ENCODE measurements around the gene DTNB.
A peak's percentile ranks its signal among the peaks of the same experiment; 100 is the strongest.
"Not testable (repeated sequence)": the region's sequence is repeated elsewhere in the genome, so short reads cannot be mapped to it uniquely, and the experiment has no call there.

Gene DTNB

GRCh38 chr2:25585189-25585588, 88.2 kb downstream of the DTNB start:
- DNase-seq, result no peak

GRCh38 chr2:25582077-25582830, 91.1 kb downstream of the DTNB start:
- no peak for DNase-seq

DNA sequence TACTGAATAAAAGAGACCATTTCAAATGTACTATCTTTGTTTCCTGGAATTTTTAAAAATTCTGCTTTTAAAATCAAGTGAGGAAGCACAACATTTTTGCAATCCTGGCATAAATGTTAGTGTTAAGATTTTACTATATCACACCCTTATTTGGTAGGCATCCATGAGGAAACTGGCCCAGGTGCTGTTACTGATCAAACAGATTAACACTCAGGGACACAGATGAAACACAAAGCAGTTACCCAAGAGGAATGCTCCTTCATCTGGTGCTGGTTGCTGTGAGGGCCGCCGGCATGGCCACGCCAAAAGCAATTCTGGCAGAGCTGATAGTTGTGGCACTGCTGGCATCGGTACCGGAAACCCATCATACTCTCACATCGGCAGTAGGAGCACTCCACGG, 96.8 kb downstream of the DTNB start:
- DNase-seq, result no peak

GRCh38 chr2:25572638-25573037, 100.7 kb downstream of the DTNB start:
- DNase-seq, result no peak

- DNase-seq, result no peak
These were observed 103.1 kb downstream of the DTNB start for GRCh38 chr2:25570161-25570845.

- DNase-seq, result peak in 1 of 2 experiments; percentile 46
These were observed 106.0 kb downstream of the DTNB start for GRCh38 chr2:25567406-25567805.

DNA sequence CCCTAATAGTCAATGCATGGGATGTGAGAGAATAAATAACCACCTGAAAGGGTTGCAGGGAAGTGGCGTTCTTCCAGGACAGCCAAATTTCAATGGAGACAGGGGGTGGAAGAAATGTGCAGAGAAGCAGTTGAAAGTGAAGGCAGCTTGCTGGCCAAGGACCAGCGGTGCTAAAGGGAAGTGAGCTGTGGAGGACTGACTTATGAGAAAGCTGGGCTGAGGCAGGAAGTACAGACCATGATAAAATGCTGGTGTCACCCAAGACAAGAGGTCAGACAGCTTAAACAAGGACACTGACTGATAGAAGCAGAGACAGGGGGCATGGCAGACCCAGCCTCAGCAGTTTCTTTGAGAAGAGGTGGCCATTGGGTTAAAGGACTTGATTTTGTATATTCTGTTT, 106.7 kb downstream of the DTNB start:
- DNase-seq, result no peak

GRCh38 chr2:25566094-25566493, 107.3 kb downstream of the DTNB start:
- no peak for DNase-seq

DNA sequence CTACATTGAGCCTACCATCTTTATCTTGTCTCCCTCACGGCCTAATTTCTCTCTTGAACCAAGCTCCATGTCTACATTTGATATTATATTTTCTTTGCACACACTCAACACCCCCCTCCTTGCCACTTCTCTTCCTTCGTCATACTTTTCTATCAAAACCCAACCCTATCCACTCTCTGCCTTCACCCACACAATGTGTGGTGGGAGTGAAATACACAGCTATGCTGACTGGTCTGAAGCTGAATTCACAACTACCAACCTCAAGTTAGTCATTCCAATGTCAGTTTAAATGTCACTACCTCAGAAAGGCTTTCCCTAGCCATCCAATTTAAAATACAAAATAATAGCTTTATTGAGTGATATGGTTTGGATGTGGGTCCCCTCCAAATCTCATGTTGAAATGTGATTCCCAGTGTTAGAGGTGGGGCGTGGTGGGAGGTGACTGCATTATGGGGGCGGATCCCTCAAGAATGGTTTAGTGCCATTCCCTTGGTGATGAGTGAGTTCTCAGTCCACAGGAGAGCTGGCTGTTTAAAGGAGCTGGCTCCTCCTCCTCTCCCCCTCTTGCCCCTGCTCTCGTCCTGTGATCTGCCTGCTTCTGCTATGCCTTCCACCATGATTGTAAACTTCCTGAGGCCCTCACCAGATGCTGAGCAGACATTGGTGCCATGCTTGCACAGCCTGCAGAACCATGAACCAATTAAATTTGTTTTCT, 112.1 kb downstream of the DTNB start:
- DNase-seq, result no peak

DNA sequence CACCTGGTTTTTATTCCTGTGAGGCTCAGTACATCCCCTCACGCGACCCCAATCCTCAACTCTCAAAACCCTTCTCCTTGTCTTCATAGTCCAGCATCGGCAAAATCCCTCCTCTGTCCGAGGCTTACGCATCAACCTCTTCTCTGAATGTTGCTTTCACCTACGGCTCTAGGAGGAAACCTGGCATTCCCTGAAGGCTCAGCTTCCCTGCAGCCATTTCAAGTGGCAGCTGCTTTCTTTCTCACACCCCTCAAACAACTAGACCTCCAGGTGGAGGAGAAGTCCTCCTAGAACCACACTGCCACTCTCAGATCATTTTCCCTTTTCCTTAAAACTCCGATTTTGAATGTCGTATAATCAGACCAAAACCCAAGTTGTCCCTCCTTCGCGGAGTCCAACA, 114.2 kb downstream of the DTNB start:
- DNase-seq, result no peak

DNA sequence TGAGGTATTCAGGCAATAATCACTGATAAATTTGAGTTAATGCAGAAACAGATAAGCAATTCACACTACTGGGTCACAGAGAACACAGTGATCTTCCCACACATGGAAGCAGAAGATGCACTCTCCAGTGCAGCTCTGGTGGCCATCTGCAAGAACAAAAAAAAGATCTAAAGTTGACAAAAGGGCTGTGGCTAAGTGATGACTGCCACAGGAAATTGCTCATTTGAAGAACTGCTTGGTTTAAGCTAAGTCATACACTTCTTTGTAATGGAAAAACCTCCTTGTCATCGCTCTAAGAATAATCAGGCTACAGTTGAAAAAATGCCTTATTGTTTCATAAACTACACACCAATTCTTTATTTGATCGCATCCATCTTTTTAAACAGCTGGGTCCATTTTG, 115.1 kb downstream of the DTNB start:
- DNase-seq, result peak in 1 of 2 experiments; percentile 69

DNA sequence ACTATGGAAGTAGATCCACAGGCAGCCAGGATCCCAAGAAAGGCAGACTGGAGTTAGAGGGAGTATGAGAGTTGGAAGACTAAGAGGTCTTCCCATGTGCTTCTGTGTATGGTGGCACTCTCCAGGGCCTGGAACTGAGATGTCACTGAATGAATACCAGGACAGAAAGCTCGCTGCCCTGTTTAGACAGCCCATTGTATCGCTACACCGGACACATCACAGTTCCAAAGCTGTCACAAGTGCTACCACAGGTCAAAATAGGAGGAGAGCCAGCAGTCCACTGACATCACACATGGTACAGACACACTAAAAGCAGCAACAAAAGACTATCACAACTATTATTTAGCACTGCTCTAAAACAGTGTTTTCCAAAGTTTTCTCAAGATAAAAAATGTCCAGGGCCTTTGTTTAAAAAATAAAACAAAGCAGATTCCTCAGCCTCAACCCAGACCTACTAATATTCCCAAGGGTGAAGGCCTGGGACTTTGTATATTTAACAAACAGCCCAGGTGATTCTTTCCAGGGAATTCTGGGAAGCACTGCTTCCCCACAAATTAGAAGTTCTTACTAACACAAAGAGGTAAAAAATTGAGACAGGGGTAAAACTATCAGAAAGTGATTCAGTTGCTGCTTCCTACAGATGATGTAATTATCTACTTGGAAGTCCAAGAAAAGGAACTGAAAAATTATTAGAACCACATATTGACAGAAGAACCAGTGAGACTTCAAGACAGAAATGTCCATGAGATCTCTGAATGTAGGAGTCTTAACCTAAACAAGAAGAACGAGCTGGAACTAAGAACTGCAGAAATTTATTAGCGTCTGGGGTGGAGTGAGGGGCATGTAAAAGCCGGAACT, 116.0 kb downstream of the DTNB start:
- no peak for DNase-seq

DNA sequence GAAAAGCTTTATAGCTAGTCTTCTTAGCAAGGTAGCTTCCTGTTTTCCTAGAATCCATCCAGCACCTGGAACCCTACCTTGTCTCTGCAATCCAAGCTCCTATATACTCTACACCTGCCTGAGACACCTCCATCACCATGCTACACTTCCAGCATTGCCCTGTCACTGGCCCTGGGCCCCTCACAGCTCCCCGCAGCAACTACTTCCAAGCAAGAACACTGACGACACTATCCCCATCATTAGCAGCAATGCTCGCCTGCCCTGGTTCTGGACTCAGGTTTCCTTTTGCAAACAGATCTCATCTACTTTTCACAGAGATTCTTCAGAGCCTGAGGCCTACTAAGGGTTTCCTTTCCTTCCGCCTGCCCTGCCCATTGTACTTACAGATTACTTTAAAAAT, 121.1 kb downstream of the DTNB start:
- no peak for DNase-seq

GRCh38 chr2:25551316-25551715, 122.1 kb downstream of the DTNB start:
- DNase-seq, result no peak

GRCh38 chr2:25549571-25549970, 123.8 kb downstream of the DTNB start:
- not testable (repeated sequence) for DNase-seq

- DNase-seq, result no peak
These were observed 124.8 kb downstream of the DTNB start for GRCh38 chr2:25548601-25549000.

- no peak for DNase-seq
These were observed 126.5 kb downstream of the DTNB start for GRCh38 chr2:25546852-25547251.

DNA sequence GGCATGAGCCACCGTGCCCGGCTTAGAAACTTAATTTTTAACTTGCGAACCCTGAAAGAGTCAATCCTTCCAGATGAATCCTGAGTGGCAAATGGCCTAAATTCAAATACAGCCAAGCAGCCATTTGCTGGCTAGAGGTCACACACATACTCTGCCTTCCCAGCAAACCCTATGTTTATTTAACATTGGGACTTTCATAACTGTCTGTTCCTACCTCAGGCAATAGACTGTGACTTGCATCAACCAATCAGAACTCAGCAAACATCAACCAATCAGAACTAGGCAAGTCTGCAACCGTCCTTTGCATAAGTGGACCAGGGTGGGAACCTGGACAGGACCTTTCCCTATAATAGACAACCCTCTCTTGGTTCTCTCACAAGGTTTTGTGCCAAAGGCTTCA, 127.5 kb downstream of the DTNB start:
- DNase-seq, result no peak

DNA sequence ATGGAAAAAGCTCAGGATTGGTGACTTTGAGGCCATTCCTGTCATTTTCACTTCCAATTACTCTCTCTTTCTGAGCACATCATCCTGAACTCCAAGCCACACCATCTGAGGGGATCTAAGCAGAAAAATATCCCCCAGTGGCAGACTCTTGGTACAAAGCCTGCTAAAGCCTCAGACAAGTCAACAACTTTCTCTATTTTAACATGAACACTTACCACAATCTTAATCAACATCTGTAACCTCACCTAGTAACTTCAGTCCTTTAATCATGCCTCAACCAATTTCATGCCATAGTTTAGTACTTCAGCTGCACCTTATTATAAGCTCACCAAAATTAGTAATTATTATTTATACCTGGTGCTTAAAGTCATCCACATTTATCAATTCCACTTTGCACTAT, 128.9 kb downstream of the DTNB start:
- no peak for DNase-seq

- DNase-seq, result no peak
These were observed 129.4 kb downstream of the DTNB start for GRCh38 chr2:25543939-25544338.

DNA sequence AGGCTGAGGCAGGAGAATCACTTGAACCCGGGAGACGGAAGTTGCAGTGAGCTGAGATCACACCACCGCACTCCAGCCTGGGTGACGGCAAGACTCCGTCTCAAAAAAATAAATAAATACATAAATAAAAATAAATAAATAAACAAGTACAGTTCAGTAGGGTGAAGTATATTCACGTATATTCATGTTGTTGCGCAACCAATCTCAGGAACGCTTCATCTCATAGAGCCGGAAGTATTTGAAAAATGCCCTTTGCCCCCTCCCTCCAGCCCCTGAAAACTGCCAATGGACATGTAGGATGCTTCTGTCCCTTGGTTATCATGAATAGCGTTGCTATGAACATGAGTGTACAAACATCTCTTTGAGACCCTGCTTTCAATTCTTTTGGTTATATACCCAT, 132.0 kb downstream of the DTNB start:
- DNase-seq, result no peak

DNA sequence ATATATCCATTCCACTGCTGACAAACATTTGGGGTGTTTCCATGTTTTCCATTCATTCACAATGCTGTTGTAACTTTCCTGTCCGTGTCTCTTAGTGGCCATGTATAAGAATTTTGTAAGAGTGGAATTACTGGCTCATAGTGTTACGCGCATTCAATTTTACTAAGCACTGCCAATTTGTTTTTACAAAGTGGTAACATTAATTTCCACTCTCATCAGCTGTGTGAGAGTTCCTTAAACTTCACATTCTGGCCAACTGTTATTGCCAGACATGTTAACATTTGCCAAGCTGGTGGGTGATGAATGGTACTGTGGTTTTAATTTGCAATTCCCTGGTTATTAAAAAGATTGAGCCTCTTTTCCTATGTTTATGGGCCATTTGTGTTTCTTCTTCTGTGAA, 134.2 kb downstream of the DTNB start:
- DNase-seq, result no peak

DNA sequence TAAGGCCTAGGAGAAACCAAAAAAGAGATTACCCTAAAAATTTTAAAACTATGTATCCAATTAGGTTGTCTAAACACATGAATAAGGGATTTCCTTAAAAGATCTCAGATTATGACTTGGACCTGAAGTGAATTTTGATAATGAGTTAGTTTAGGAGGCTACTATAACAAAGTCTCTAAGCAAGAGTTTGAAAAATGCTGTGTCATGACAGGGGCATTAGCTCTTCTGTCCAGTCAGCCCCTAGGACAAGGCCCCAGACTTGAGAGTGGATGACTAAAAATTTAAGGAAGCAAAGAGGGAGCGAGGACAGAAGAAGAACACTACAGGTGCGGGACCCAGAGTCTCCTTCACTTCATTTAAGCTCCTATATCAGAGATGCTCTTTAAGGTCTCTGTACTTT, 135.9 kb downstream of the DTNB start:
- no peak for DNase-seq
